NAMALWA (cell line): Measurements from ENCODE around the gene PCDHGA7.
"Not testable (repeated sequence)": the region's sequence is repeated elsewhere in the genome, so short reads cannot be mapped to it uniquely, and the experiment has no call there.

Source experiments
- DNase-seq: peaks from one replicate; pipeline ENCODE4 v3.0.0-alpha.2; 2015; ENCODE audit warnings: low spot score

PCDHGA7 gene

GRCh38 chr5:141382469-141383294 is at the start of gene PCDHGA7:
Gene PCDHGA7 (plus strand): TSS chr5:141382742. CDS start chr5:141382900, 158 bp downstream.
- no peak for DNase-seq

GRCh38 chr5:141338538-141339306 is 43.8 kb upstream of the PCDHGA7 start, which contains the start of gene PCDHGA2:
Gene PCDHGA2 (plus strand): TSS chr5:141338760.
- peak; percentile 81 for DNase-seq

DNA sequence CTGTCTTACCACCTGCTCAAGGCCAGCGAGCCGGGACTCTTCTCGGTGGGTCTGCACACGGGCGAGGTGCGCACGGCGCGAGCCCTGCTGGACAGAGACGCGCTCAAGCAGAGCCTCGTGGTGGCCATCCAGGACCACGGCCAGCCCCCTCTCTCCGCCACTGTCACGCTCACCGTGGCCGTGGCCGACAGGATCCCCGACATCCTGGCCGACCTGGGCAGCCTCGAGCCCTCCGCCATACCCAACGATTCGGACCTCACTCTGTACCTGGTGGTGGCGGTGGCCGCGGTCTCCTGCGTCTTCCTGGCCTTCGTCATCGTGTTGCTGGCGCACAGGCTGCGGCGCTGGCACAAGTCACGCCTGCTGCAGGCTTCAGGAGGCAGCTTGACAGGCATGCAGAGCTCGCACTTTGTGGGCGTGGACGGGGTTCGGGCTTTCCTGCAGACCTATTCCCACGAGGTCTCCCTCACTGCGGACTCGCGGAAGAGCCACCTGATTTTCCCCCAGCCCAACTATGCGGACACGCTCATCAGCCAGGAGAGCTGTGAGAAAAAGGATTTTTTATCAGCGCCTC is 41.7 kb upstream of the PCDHGA7 start:
- not testable (repeated sequence) for DNase-seq

GRCh38 chr5:141342773-141343172 is 39.8 kb upstream of the PCDHGA7 start:
- no peak for DNase-seq

- peak; percentile 69 for DNase-seq
These were observed 39.1 kb upstream of the PCDHGA7 start, which contains the start of gene PCDHGA3 for GRCh38 chr5:141343242-141343952. Gene PCDHGA3 (plus strand): TSS chr5:141343829. CDS start chr5:141344034, 205 bp downstream.

GRCh38 chr5:141343953-141344463 is 38.5 kb upstream of the PCDHGA7 start:
- DNase-seq = no peak

- DNase-seq = no peak
These were observed 37.2 kb upstream of the PCDHGA7 start for GRCh38 chr5:141345327-141345726.

- not testable (repeated sequence) for DNase-seq
These were observed 36.5 kb upstream of the PCDHGA7 start for GRCh38 chr5:141346017-141346416.

GRCh38 chr5:141349917-141350619 is 32.5 kb upstream of the PCDHGA7 start, which contains the start of gene PCDHGB1:
Gene PCDHGB1 (plus strand): TSS chr5:141350099. CDS start chr5:141350261, 162 bp downstream.
- peak; percentile 92 for DNase-seq

GRCh38 chr5:141351591-141351990 is 31.0 kb upstream of the PCDHGA7 start:
- DNase-seq = no peak

DNA sequence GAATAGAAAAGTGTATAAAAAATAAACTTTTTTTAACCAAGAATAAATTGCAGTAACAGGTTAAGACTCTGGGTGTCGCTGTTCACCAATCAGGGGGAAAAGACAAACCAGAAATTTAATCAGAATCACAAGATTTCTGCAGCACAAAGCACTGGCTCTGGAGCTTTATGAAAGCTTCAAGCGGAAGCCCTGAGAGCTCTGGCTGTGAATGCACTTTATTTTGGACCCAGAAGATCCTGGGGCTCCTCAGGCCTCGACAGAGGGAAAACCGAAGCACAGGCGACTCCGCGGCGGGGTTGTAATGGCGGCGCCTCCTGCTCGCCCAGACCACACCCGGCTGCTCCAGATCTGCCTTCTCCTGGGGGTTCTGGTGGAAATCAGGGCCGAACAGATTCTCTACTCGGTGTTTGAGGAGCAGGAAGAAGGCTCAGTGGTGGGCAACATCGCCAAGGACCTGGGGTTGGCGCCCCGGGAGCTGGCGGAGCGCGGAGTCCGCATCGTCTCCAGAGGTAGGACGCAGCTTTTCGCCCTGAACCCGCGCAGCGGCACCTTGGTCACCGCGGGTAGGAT is 27.6 kb upstream of the PCDHGA7 start, which contains the start of gene PCDHGA4:
Gene PCDHGA4 (plus strand): TSS at position 122 of the 570 bp plus-strand sequence. CDS start 87 bp downstream, at position 209.
- DNase-seq = peak; percentile 63

DNA sequence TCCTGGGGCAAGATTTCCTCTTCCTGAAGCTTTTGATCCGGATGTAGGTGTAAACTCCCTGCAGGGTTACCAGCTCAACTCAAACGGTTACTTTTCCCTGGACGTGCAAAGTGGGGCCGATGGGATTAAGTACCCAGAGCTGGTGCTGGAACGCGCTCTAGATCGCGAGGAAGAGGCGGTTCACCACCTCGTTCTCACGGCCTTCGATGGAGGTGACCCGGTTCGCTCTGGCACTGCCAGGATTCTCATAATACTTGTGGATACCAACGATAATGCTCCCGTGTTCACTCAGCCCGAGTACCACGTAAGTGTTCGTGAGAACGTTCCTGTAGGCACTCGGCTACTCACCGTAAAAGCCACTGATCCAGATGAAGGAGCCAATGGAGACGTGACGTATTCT is 26.9 kb upstream of the PCDHGA7 start:
- DNase-seq = no peak

GRCh38 chr5:141356133-141356532 is 26.4 kb upstream of the PCDHGA7 start:
- no peak for DNase-seq

DNA sequence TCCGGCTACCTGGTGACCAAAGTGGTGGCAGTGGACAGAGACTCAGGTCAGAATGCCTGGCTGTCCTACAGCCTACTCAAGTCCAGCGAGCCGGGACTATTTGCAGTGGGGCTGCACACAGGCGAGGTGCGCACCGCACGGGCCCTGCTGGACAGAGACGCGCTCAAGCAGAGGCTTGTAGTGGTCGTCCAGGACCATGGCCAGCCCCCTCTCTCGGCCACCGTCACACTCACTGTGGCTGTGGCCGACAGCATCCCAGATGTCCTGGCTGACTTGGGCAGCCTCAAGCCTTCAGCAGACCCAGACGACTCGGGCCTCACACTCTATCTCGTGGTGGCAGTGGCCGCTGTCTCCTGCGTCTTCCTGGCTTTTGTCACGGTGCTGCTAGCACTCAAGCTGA is 25.6 kb upstream of the PCDHGA7 start:
- no peak for DNase-seq

DNA sequence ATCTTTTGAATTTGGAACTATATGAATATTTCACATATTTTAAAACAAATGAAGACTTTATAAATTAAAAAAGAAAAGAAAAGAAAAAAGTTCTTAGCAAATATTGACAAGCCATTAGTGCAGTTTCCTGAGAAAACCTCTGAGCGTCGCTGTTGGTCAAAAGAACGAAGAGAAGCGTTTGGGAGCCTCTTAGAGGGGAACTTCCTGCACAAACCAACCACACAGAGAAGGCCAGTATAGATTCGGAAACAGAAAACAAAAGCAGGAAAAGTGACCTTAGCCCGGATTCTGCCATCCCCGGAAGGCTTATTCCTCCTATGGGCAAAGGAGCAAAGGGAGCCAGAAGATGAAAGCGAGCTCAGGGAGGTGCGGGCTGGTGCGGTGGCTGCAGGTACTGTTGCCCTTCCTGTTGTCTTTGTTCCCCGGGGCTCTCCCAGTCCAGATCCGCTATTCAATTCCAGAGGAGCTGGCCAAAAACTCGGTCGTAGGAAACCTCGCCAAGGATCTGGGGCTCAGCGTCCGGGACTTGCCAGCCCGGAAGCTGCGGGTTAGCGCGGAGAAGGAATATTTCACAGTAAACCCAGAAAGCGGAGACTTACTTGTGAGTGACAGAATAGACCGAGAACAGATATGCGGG is 22.6 kb upstream of the PCDHGA7 start, which contains the start of gene PCDHGB2:
Gene PCDHGB2 (plus strand): TSS at position 205 of the 637 bp plus-strand sequence. CDS start 142 bp downstream, at position 347.
- DNase-seq = peak; percentile 89

- DNase-seq = no peak
These were observed 21.9 kb upstream of the PCDHGA7 start for GRCh38 chr5:141360685-141361084.

DNA sequence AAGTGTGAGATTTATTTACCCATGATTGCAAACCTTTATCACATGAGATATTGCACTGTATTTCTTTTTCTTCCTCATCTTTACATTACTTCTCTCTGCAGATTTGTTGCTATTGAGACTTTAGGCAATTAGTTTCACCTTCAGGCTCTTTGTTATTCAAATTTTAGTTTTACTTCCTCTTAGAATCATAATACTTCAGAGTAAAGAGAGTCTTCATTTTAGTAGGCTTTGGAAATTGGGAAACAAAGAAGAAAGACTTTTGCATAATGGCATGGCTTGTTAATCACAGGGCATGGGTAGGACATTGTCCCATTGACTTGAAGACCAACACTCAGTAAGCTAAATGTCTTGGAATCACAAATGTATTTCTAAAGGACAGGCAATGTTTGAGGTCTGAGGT is 19.8 kb upstream of the PCDHGA7 start:
- DNase-seq = peak; percentile 21

DNA sequence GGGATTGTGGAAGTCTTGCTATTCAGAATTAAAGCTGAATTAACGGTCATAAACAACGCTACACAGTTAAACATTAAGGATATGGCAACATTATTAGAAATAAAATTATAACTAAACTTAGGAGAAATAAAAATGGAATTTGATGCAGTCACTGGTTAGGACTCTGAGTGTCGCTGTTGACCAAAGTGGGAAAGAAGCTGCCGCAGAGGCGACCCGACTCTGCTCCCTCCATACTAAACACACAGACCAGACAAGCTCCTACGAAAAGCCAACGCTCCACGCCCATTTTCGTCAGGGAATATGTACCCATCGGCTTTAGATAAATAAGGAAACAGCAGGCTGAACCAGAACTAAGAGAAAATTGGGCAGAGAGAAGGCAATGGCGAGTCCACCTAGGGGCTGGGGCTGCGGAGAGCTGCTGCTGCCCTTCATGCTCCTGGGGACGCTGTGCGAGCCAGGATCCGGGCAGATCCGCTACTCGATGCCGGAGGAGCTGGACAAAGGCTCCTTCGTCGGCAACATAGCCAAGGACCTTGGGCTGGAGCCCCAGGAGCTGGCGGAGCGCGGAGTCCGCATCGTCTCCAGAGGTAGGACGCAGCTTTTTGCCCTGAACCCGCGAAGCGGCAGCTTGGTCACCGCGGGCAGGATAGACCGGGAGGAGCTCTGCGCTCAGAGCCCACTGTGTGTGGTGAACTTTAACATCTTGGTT is 18.4 kb upstream of the PCDHGA7 start, which contains the start of gene PCDHGA5:
Gene PCDHGA5 (plus strand): TSS at position 211 of the 709 bp plus-strand sequence. CDS start 169 bp downstream, at position 380.
- no peak for DNase-seq
